IPS-15b (cell line): ENCODE results near the gene TMEM191C.
A peak's percentile ranks its signal among the peaks of the same experiment; 100 is the strongest.
"Not testable (repeated sequence)": the region's sequence is repeated elsewhere in the genome, so short reads cannot be mapped to it uniquely, and the experiment has no call there.

Experiments used
- H3K27me3 ChIP-seq: one replicate; pipeline ENCODE4 v1.6.1; 2013; ENCODE audit warnings: low read length; ENCODE audit not compliant: control insufficient read depth, insufficient read depth
- H3K36me3 ChIP-seq: one replicate; pipeline ENCODE4 v1.6.1; 2013; ENCODE audit warnings: low read length; ENCODE audit not compliant: control insufficient read depth, insufficient read depth
- H3K4me1 ChIP-seq: one replicate; pipeline ENCODE4 v1.6.1; 2013; ENCODE audit warnings: mild to moderate bottlenecking, low read length; ENCODE audit not compliant: control insufficient read depth, insufficient read depth
- H3K4me3 ChIP-seq: one replicate; pipeline ENCODE4 v1.5.1; 2013; ENCODE audit warnings: low read depth, low read length
- H3K9ac ChIP-seq: one replicate; pipeline ENCODE4 v1.6.1; 2013; ENCODE audit warnings: low read depth, mild to moderate bottlenecking, low read length
- H3K9me3 ChIP-seq: one replicate; pipeline ENCODE4 v1.6.1; 2013; ENCODE audit warnings: mild to moderate bottlenecking, low read length; ENCODE audit not compliant: control insufficient read depth, insufficient read depth

The TMEM191C gene

GRCh38 chr22:21467337-21468193, at the start of gene TMEM191C:
Gene TMEM191C (plus strand): TSS chr22:21467387. CDS start chr22:21467460, 73 bp downstream.
- H3K4me1 ChIP-seq, H3K36me3 ChIP-seq, H3K4me3 ChIP-seq, H3K27me3 ChIP-seq, H3K9me3 ChIP-seq, H3K9ac ChIP-seq: not testable (repeated sequence)

GRCh38 chr22:21417853-21418252, 49.3 kb upstream of the TMEM191C start:
- not testable (repeated sequence) for H3K9ac ChIP-seq, H3K27me3 ChIP-seq, H3K4me3 ChIP-seq, H3K36me3 ChIP-seq, H3K9me3 ChIP-seq, H3K4me1 ChIP-seq

- not testable (repeated sequence) for H3K4me3 ChIP-seq, H3K9me3 ChIP-seq, H3K36me3 ChIP-seq, H3K27me3 ChIP-seq, H3K4me1 ChIP-seq, H3K9ac ChIP-seq
These were observed 48.1 kb upstream of the TMEM191C start for GRCh38 chr22:21418974-21419638.

GRCh38 chr22:21420180-21420763, 46.9 kb upstream of the TMEM191C start:
- H3K4me3 ChIP-seq: peak overlapping the region; percentile 18
- not testable (repeated sequence) for H3K9me3 ChIP-seq, H3K4me1 ChIP-seq, H3K36me3 ChIP-seq, H3K27me3 ChIP-seq, H3K9ac ChIP-seq

GRCh38 chr22:21424084-21424709, 43.0 kb upstream of the TMEM191C start:
- H3K36me3 ChIP-seq, H3K4me1 ChIP-seq, H3K27me3 ChIP-seq, H3K9me3 ChIP-seq, H3K9ac ChIP-seq, H3K4me3 ChIP-seq: not testable (repeated sequence)

- not testable (repeated sequence) for H3K9me3 ChIP-seq, H3K27me3 ChIP-seq, H3K4me3 ChIP-seq, H3K36me3 ChIP-seq, H3K9ac ChIP-seq, H3K4me1 ChIP-seq
These were observed 32.6 kb upstream of the TMEM191C start for GRCh38 chr22:21434378-21435233.

GRCh38 chr22:21435998-21436810, 31.0 kb upstream of the TMEM191C start:
- H3K4me1 ChIP-seq, H3K9me3 ChIP-seq, H3K36me3 ChIP-seq, H3K9ac ChIP-seq, H3K4me3 ChIP-seq, H3K27me3 ChIP-seq: not testable (repeated sequence)

GRCh38 chr22:21438013-21438412, 29.2 kb upstream of the TMEM191C start:
- H3K36me3 ChIP-seq, H3K4me3 ChIP-seq, H3K27me3 ChIP-seq, H3K9me3 ChIP-seq, H3K9ac ChIP-seq, H3K4me1 ChIP-seq: not testable (repeated sequence)

- not testable (repeated sequence) for H3K4me3 ChIP-seq, H3K27me3 ChIP-seq, H3K9ac ChIP-seq, H3K4me1 ChIP-seq, H3K9me3 ChIP-seq
- H3K36me3 ChIP-seq: peaks cover 12% of the 10 kb centered on the region
These were observed 27.1 kb upstream of the TMEM191C start for GRCh38 chr22:21440018-21440636.

GRCh38 chr22:21440676-21441075, 26.5 kb upstream of the TMEM191C start:
- not testable (repeated sequence) for H3K27me3 ChIP-seq, H3K4me1 ChIP-seq, H3K9me3 ChIP-seq, H3K9ac ChIP-seq, H3K4me3 ChIP-seq
- peaks cover 15% of the 10 kb centered on the region for H3K36me3 ChIP-seq
